MM.1S (cell line): ENCODE data around the gene ADARB1.

ENCODE experiments used
- EZH2 ChIP-seq: fragments of 300-600 bp; sonication (generic); optimal IDR thresholded peaks from 2 replicates; pipeline ENCODE3; 2017; ENCODE audit warnings: low read depth, mild to moderate bottlenecking, antibody characterized with exemption, low read length, mixed read lengths
- EZH2phosphoT487 ChIP-seq: fragments of 300-600 bp; sonication (generic); IDR thresholded peaks from 2 replicates; pipeline ENCODE4 v1.6.1; 2018; ENCODE audit warnings: antibody characterized with exemption, low read length
- TF ChIP-seq, protein P1 (sequence below): fragments of 300-600 bp; sonication (generic); IDR thresholded peaks from 2 replicates; pipeline ENCODE4 v1.5.1; 2016; ENCODE audit warnings: antibody characterized with exemption, low read length, mixed read lengths

DNA sequence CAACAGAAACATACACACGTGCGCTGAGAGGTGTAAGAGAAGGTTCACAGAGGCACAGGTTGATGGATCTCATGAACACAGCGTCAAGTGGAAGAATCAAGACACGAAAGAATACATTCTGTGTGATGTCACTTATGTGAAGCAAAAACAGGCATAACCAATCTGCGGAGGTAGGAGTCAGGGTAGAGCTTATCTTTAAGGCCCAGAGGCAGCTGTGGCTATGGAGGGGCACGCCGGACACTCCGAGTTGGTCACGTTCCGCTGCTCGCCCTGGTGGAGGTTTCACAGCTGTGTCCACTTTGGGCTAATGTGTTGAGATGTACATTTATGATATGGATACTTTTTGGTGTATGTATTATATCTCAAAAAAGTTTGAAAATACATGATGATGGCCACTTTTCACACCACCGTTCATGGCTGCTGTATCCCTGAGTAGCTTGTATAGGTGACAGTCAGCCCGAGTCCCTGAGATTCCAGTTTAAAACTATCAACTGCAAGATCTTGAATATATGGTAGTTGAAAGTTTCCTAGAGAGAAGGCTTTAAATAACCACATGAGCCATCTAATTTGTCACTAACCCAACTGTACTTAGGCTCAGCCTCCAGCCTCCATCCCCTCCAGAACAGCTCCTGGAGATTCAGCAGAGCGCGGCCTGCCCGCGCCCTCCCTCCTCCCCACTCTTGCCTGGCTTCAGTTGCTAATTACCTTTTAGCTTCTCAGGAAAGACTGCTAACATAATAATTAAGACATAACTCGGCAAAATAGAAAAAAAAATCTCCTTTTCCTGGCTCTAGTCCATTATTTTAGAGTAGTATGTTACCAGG, 6.7 kb upstream of the ADARB1 start:
- TF ChIP-seq, protein P1, sequence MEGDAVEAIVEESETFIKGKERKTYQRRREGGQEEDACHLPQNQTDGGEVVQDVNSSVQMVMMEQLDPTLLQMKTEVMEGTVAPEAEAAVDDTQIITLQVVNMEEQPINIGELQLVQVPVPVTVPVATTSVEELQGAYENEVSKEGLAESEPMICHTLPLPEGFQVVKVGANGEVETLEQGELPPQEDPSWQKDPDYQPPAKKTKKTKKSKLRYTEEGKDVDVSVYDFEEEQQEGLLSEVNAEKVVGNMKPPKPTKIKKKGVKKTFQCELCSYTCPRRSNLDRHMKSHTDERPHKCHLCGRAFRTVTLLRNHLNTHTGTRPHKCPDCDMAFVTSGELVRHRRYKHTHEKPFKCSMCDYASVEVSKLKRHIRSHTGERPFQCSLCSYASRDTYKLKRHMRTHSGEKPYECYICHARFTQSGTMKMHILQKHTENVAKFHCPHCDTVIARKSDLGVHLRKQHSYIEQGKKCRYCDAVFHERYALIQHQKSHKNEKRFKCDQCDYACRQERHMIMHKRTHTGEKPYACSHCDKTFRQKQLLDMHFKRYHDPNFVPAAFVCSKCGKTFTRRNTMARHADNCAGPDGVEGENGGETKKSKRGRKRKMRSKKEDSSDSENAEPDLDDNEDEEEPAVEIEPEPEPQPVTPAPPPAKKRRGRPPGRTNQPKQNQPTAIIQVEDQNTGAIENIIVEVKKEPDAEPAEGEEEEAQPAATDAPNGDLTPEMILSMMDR = no peak
- TF ChIP-seq EZH2 = no peak
- TF ChIP-seq EZH2phosphoT487 = no peak
